ENCODE data around the gene KCNMA1.

The KCNMA1 gene

GRCh38 chr10:77320971-77321471 is 316.6 kb downstream of the KCNMA1 start:
- in situ Hi-C loops (cut with HindIII; ENCODE audit: low sequenced_read_pairs) = no loop called here

- in situ Hi-C loops (cut with HindIII; ENCODE audit: low sequenced_read_pairs) = no loop called here
These were observed 318.1 kb downstream of the KCNMA1 start for GRCh38 chr10:77319557-77319956.

DNA sequence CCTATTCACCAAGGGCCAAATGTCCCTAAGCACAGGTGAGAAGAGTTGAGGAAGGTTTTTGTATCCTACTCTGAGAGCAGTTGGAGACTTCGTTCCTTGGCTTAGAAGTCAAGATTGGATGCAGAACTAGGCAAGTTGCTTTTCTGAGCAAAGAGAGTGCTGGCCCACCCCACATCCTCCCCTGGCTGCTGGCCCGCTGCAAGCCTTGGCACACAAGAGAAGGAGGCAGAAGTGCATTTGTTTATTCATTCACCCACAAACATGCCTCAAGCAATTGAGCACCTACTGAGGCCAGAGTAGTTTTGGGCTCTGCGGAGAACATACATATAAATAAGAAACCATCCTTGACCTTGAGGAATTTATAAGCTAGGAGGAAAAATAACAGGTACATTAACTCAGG is 318.9 kb downstream of the KCNMA1 start:
- in situ Hi-C loops (cut with HindIII; ENCODE audit: low sequenced_read_pairs) = no loop called here

- in situ Hi-C loops (cut with HindIII; ENCODE audit: low sequenced_read_pairs) = no loop called here
These were observed 320.4 kb downstream of the KCNMA1 start for GRCh38 chr10:77317221-77317620.

DNA sequence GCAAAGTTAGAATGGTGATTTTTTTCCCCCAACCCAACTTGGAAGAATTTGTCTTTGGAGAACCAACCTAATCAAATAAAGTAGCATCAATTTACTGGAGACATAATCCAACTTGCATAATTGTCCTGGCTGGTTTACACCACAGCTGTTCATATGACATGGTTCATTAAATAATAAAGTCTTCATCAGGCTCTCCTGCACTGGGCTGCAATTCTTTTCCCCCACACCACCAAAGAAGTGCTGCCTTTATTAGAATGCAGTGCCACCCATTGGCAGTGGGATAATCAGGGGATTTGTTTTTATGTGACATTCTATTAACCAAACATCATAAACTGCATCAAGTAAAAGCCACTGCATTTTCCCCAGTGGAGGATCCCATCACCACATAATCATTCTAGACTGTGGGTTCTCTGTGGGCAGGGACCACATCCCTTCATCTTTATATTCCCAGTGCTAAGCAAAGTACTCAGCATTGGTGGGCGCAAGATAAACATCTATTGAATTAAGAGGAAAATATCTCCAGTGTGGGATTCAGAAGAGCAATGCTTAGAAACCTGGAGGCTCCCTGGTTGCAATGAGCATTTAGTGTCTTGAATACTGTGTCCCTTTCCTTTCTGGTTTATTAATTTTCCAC is 322.0 kb downstream of the KCNMA1 start:
- in situ Hi-C loops (cut with HindIII; ENCODE audit: low sequenced_read_pairs) = no loop called here

DNA sequence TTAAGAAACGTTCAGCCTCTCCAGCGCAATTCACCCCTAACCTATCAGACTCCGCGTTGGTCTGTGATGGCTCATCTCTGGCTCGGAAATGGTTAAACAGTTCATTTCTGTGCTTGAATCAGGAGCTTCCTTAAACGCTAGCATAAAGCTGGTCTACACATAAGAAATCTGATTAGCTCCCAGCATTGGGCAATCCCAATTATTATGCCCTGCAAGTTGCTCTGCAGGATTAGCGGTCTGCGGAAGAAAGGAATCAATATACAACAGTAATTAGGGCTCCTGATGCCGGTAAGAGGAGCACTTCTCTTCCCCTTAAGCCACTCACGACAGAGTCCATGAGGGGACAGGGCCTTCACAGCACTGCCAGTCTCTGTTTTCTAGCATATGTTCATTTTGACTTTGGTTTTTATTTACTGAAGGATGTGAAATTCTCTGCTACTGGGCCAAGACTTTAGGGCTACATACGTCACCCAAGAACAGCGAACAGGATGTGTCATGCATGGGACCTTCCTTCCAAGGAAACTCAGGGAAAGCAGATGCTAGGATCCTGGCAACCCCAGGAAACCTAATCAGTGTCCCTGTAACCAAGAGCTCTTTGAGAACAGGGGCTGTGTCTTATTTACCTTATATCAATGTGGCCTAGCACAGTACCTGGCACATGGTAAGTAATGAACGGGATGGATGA is 324.4 kb downstream of the KCNMA1 start:
- in situ Hi-C loops (cut with HindIII; ENCODE audit: low sequenced_read_pairs) = no loop called here

- in situ Hi-C loops (cut with HindIII; ENCODE audit: low sequenced_read_pairs) = no loop called here
These were observed 326.4 kb downstream of the KCNMA1 start for GRCh38 chr10:77311186-77311585.

- in situ Hi-C loops (cut with HindIII; ENCODE audit: low sequenced_read_pairs) = no loop called here
These were observed 327.2 kb downstream of the KCNMA1 start for GRCh38 chr10:77310288-77310840.

DNA sequence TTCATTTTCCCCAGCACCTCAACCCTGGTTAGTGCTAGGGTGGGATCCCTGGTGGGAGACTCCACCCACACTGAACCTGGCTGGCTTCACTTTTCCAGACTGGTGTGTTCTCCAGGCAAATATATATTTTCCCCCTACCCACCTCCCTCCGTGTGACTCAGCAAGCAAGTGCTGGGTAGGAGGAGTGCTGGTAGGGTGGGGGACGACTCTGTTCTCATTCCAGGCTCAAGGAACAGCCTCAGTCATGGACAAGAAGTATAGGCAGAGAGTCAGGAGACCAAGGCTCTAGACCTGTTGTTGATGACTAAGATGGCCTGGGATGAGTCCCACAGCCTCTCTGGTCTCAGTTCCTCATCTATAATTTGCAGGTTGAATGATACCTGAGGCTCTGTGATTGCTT is 328.1 kb downstream of the KCNMA1 start:
- in situ Hi-C loops (cut with HindIII; ENCODE audit: low sequenced_read_pairs) = no loop called here

- in situ Hi-C loops (cut with HindIII; ENCODE audit: low sequenced_read_pairs) = no loop called here
These were observed 328.5 kb downstream of the KCNMA1 start for GRCh38 chr10:77309092-77309491.

GRCh38 chr10:77308084-77308732 is 329.4 kb downstream of the KCNMA1 start:
- in situ Hi-C loops (cut with HindIII; ENCODE audit: low sequenced_read_pairs) = no loop called here

DNA sequence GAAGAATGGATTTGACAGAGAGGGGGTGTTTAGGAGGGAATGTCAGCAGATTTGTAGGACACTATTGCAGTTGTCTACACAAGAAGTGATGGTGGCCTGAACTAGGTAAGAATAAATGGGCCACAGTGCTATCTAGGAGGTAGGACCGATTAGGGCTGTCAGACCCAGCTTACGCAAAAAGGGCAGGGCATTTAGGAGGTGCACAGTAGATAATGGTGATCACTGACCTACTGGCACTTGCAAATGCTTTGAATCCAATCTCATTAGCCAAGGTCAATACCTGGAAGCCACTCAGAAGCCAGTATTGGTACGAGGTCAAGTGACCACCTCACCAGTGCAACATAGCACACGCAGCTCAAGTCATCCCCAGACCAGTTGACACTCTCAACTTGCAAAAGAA is 330.9 kb downstream of the KCNMA1 start:
- in situ Hi-C loops (cut with HindIII; ENCODE audit: low sequenced_read_pairs) = no loop called here

- in situ Hi-C loops (cut with HindIII; ENCODE audit: low sequenced_read_pairs) = no loop called here
These were observed 331.7 kb downstream of the KCNMA1 start for GRCh38 chr10:77305650-77306632.

GRCh38 chr10:77304192-77304591 is 333.4 kb downstream of the KCNMA1 start:
- in situ Hi-C loops (cut with HindIII; ENCODE audit: low sequenced_read_pairs) = no loop called here

GRCh38 chr10:77301305-77301730 is 336.3 kb downstream of the KCNMA1 start:
- in situ Hi-C loops (cut with HindIII; ENCODE audit: low sequenced_read_pairs) = no loop called here

DNA sequence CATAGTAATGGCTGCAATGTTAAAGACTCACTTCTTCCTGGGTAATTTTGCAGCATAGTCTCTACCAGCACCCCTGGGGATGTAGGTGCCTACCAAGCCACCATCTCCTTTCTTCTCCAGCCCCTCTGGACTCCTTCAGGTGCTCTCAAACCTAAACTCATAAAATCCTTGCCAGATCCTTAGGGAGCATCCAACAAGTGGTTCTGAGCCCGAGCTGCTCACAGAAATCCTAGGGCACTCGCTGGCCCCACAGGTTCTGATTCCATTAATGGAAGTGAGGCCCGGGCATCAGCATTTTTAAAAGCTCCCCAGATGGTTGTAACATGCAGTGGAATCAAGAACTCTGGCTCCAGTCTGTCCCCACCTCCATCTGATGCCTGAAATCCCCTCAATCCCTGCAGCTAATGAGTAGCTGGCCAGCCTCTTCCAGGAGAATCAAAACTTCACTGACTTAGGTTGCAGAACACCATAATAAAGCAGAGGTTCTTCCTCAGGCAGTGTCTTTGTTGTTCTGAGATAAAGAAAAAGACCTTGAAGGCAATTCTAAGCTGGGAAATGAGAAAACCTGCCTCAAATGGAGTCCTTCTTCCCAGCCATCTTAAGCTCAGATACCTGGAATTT is 336.8 kb downstream of the KCNMA1 start:
- in situ Hi-C loops (cut with HindIII; ENCODE audit: low sequenced_read_pairs) = no loop called here

- in situ Hi-C loops (cut with HindIII; ENCODE audit: low sequenced_read_pairs) = no loop called here
These were observed 338.3 kb downstream of the KCNMA1 start for GRCh38 chr10:77299320-77299719.

DNA sequence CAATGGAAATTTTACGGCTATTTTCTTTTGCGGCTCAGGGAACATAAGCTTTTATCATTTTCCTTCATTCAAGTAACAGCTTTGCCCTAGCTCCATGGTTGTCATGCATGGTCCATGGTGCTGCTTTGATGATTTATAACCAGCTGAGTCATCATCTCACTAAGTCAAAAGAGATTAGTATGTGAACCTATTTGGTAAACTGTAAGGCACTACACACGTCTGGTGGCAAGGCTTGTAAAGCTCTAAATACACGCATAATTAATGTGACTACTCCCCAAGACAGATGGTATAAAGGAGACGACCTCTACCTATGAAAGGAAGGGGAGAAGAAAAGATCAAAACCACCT is 340.2 kb downstream of the KCNMA1 start:
- in situ Hi-C loops (cut with HindIII; ENCODE audit: low sequenced_read_pairs) = no loop called here

DNA sequence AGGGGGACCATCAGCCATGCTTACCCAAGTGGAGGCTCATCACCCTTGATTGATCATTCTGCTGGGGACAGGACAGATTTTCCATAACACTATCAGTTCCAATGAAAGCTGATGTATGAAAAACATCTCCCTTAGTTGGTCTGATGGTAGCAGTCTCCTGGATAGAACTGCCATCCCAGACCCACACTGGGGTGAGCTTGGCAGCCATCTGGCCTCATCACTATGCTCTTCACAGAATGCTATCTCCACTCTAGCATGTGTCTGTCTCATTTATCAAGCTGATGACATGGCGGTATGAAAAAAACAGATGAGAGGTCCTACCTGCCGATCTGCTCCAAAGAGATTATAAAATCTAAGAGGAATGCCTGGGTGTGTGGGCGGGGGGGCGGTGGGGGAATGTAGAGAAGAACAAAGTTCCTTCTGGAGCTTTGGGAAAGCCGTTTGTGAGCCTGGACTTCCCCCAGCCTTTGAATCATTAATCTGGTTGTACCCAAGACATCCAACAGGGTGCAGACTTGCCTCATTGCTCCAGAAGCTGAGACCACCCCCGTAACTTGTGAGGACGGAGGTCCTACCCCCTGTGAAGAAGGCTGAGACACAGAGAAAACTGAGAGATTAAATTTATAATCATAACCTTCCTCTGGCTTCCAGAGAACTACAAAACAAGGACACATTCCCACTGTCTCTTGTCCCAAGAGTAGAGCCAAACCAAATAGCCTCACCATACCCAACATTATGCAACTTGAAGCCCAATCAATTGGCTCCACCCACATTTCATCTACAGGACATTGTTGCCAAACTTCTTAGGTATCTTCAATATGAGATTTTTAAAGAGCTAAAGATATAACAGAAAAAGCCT is 340.8 kb downstream of the KCNMA1 start:
- in situ Hi-C loops (cut with HindIII; ENCODE audit: low sequenced_read_pairs) = no loop called here
